Measurements from ENCODE around the gene C1RL.
A peak's percentile ranks its signal among the peaks of the same experiment; 100 is the strongest.

The C1RL gene

DNA sequence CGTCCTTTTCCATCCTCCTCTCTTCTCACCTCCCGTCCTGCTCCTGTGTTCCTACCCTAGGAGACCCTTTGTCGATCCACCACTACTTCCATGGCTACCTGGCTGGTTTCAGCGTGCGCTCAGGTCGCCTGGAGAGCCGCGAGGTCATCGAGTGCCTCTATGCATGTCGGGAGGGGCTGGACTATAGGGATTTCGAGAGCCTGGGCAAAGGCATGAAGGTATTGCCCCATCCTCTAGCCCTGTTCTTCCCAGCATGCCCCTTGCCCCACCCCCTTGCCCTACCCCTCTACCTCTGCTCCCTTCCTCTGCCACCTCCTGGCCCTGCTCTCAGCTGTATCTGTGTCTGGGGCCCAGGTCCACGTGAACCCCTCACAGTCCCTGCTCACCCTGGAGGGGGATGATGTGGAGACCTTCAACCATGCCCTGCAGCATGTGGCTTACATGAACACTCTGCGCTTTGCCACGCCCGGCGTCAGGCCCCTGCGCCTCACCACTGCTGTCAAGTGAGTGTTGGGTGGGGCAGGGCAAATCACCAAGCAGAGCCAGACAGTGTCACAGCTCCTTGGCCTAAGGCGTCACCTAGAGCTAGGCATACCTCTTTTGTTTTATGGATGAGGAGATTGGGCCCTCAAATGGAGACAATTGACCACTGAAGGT lies 33.9 kb upstream of the C1RL start:
- Histone ChIP-seq H3K27me3 (ENCODE audit: insufficient read depth, low read depth, severe bottlenecking) (no peaks in the 10 kb centered on the region), H3K9me3 (ENCODE audit: severe bottlenecking) (no peaks in the 10 kb centered on the region), H3K27ac (no peak overlapping the region), H3K36me3 (peaks cover 23% of the 10 kb centered on the region), H3K4me3 (ENCODE audit: low read depth, low read length) (no peak overlapping the region)
- DNase-seq, result no peak
- TF ChIP-seq, protein P1, sequence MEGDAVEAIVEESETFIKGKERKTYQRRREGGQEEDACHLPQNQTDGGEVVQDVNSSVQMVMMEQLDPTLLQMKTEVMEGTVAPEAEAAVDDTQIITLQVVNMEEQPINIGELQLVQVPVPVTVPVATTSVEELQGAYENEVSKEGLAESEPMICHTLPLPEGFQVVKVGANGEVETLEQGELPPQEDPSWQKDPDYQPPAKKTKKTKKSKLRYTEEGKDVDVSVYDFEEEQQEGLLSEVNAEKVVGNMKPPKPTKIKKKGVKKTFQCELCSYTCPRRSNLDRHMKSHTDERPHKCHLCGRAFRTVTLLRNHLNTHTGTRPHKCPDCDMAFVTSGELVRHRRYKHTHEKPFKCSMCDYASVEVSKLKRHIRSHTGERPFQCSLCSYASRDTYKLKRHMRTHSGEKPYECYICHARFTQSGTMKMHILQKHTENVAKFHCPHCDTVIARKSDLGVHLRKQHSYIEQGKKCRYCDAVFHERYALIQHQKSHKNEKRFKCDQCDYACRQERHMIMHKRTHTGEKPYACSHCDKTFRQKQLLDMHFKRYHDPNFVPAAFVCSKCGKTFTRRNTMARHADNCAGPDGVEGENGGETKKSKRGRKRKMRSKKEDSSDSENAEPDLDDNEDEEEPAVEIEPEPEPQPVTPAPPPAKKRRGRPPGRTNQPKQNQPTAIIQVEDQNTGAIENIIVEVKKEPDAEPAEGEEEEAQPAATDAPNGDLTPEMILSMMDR (IDR thresholded peaks at IDR 0.05; ENCODE audit: low read depth, low read length), result no peak

DNA sequence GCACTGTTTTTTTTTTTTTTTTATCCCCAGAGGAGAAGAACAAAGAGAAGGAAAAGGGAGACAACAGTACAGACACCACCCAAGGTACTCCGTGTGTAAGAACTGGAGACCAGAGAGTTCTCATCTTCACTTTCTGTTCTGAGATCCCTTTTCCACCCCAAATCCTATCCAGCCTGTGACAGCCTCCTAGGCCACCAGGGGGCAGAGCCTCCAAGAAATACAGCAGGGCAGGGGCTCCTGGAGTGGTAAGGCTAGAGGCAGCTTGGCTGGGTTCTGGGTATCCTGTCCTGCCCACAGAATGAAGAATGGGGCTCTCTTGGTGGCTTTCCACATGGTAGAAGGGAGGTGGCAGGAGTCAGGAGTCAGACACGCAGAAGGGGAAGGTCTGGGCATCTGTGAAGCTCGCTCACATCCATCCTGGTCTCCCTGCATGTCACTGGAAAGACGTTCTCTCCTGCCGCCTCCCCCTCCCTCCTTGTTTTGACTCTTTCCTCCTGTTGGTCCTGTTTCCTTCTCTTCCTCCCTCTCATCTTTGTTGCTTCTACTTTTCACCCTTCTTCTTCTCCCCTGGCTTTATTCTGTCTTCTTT lies 33.1 kb upstream of the C1RL start:
- DNase-seq, result peak; percentile 74
- H3K9me3 ChIP-seq (ENCODE audit: severe bottlenecking), result no peaks in the 10 kb centered on the region
- no peak overlapping the region for H3K4me3 ChIP-seq (ENCODE audit: low read depth, low read length)
- H3K36me3 ChIP-seq, result peaks cover 31% of the 10 kb centered on the region
- TF ChIP-seq, protein P1 (IDR thresholded peaks at IDR 0.05; ENCODE audit: low read depth, low read length), result peak; percentile 80
- no peak overlapping the region for H3K27ac ChIP-seq
- no peaks in the 10 kb centered on the region for H3K27me3 ChIP-seq (ENCODE audit: insufficient read depth, low read depth, severe bottlenecking)

DNA sequence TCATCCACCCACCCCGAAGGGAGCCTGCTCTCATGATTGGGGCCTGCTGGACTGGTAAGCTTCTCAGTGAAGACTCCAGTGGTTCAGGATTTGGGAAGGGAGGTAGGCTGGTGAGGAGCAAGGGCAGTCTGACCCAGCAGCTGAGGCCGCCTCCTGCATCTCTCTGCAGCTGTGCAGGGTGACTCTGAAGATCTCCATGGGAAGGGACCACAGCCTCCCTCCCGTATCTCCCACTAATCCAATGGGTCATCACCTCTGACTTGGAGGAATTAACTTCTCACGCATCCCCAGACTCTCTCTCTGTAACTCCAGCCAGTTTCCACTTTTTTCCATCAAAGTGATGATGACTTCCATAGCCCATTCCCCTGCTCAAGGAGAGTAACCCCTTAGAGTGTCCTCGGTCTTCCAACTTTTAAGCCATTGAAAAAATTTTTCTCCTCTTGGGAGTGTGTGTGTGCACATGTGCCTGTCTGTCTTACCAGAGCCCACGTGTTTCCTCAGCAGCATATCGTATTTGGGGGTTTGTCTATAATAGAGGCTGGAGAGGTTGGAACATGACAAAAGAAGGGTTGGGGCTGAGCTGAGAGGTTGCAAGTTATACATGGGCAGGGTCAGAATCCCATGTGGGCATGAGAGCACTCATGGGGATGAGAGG lies 32.5 kb upstream of the C1RL start:
- TF ChIP-seq, protein P1 (IDR thresholded peaks at IDR 0.05; ENCODE audit: low read depth, low read length), result no peak
- no peak for DNase-seq
- H3K36me3 ChIP-seq, result peaks cover 32% of the 10 kb centered on the region
- H3K27me3 ChIP-seq (ENCODE audit: insufficient read depth, low read depth, severe bottlenecking), result no peaks in the 10 kb centered on the region
- H3K9me3 ChIP-seq (ENCODE audit: severe bottlenecking), result no peaks in the 10 kb centered on the region
- H3K4me3 ChIP-seq (ENCODE audit: low read depth, low read length), result no peak overlapping the region
- no peak overlapping the region for H3K27ac ChIP-seq

DNA sequence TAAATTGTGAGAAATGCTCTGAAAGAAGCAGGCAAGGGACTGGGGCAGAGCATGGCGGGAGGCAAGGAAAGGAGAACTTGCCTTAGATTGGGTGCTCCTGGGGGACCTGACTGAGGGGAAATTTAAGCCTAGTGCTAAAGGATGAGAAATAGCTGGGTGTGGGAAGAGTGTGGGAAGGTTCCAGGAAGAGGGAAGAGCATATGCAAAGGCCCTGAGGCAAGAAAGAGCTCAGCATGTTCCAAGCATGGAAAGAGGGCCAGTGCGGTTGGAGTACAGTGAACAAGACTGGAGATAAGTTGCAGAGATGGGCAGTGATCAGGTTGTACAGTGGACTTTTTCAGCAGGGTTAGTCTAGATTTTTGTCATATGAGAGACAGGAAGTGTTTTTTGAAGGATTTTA lies 30.2 kb upstream of the C1RL start:
- H3K36me3 ChIP-seq, result peaks cover 50% of the 10 kb centered on the region
- TF ChIP-seq, protein P1 (IDR thresholded peaks at IDR 0.05; ENCODE audit: low read depth, low read length), result no peak

DNA sequence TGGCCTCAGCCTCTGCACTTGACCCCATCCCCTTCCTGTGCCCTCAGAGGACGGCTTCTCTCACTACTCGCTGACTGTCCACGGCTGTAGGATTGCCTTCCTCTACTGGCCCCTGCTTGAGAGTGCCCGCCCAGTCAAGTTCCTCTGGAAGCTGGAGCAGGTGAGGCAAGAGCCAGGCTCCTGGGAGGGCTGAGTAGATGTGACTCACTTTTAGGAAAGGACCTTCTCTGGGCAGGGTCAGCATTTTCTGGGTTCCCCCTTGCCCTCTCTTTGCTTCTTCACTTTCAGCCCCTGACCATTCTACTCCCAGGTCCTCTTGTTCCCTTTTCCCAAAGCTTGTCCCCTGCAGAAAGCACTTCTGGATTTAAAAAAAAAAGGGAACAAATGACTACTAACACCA lies 28.9 kb upstream of the C1RL start:
- Histone ChIP-seq H3K9me3 (ENCODE audit: severe bottlenecking) (no peaks in the 10 kb centered on the region), H3K27me3 (ENCODE audit: insufficient read depth, low read depth, severe bottlenecking) (no peaks in the 10 kb centered on the region), H3K4me3 (ENCODE audit: low read depth, low read length) (no peak overlapping the region), H3K27ac (no peak overlapping the region), H3K36me3 (peaks cover 52% of the 10 kb centered on the region)
- DNase-seq, result no peak
- TF ChIP-seq, protein P1 (IDR thresholded peaks at IDR 0.05; ENCODE audit: low read depth, low read length), result no peak

More for the DNA sequence above, 30.2 kb upstream of the C1RL start:
- DNase-seq, result no peak
- no peak overlapping the region for H3K4me3 ChIP-seq (ENCODE audit: low read depth, low read length)
- H3K9me3 ChIP-seq (ENCODE audit: severe bottlenecking), result no peaks in the 10 kb centered on the region
- H3K27me3 ChIP-seq (ENCODE audit: insufficient read depth, low read depth, severe bottlenecking), result no peaks in the 10 kb centered on the region
- H3K27ac ChIP-seq, result no peak overlapping the region
